GM12874 (cell line): ENCODE measurements around the gene CLDN20.

Experiments used
- TF ChIP-seq, protein P1 (sequence below): IDR thresholded peaks from 2 replicates; pipeline ENCODE4 v1.5.1; 2011; ENCODE audit warnings: low read depth, mild to moderate bottlenecking, control low read depth, low read length, moderate library complexity; ENCODE audit not compliant: insufficient read depth

The CLDN20 gene

DNA sequence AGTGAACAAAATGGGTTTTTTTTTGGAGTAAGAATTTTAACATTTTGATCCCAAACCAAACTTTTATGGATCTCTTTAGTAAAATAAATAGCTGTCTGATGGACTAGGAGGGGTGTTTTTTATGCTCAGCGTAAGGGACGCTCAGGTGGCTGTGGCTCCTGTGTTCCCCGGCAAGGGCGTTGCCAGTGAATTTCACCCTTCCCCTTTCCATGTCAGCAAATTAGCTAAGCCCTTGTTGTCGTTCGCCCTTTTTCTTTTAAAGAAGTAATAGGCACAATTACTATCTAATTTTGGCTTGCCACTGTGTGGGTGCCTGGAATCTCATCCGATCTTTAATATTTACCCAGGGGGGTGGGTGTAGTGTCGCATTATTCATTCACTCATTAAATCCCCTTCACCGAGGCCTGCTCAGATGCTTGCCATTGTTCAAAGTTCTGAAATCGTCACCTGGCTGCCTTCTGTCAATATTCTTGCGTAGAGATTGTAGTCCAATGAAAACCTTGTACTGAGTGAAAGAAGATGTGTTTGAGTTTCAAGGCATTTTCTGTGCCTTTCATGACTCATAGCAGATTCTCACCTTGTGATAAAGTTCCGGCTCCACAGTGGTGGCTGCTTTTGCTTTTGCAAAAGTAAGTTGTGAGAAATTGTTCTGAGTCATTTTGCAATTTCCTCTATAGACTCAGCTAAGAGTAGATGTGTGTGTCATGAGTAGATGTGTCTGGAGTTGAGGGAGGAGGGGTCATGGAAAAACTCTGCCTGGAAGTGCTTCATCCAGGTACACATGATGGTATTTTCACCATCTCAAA, 40.0 kb upstream of the CLDN20 start:
- TF ChIP-seq, protein P1, sequence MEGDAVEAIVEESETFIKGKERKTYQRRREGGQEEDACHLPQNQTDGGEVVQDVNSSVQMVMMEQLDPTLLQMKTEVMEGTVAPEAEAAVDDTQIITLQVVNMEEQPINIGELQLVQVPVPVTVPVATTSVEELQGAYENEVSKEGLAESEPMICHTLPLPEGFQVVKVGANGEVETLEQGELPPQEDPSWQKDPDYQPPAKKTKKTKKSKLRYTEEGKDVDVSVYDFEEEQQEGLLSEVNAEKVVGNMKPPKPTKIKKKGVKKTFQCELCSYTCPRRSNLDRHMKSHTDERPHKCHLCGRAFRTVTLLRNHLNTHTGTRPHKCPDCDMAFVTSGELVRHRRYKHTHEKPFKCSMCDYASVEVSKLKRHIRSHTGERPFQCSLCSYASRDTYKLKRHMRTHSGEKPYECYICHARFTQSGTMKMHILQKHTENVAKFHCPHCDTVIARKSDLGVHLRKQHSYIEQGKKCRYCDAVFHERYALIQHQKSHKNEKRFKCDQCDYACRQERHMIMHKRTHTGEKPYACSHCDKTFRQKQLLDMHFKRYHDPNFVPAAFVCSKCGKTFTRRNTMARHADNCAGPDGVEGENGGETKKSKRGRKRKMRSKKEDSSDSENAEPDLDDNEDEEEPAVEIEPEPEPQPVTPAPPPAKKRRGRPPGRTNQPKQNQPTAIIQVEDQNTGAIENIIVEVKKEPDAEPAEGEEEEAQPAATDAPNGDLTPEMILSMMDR = no peak

- TF ChIP-seq, protein P1 = no peak
Observed at GRCh38 chr6:155224618-155225017, 39.2 kb upstream of the CLDN20 start.

DNA sequence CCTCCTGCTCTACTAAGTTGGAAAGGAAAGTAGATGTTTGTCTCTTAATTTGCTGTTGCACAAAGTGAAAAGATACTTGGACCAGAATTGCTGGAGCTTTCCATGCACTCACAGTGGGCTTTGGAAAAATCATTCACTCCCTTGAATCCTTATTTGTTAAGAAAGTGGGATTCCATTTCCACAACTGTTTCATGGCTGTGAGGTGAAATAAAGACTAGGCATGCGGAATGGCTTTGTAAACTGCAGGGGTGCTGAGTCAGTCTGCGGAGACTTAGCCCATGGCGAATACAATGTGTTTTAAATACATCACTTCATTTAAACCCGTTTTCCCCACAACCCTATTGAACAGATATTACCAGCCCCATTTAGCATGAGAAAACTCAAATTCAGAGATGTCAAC, 36.8 kb upstream of the CLDN20 start:
- TF ChIP-seq, protein P1 = no peak

DNA sequence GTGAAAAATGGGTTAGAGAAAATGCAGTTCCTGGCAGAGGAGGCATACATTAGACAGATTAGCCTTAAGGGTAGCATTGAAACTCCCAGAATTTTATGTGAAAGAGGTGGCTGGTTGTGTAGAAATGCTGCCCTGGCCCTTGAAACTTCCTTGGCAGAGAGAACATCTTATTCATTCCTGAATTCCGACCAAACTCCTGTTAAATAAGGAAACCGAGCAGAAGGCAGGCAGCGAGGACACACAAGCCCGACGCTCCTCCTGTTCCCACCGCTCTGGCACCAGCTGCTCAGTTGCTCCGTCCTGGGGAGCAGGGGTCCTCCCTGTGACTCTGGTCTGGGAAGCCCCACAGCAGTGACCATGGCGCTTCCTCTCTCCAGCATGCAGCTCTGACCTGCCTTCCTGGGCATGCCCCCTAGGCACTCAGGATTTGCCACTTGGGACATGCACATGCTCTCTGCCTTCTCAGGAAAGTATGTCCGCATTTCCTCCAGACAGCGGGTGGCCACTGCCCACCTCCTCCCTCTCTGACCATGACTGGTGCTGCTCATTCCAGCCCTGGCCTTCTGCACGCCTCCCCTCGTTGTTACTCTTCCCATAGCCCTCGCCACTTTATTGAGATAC, 35.2 kb upstream of the CLDN20 start:
- TF ChIP-seq, protein P1 = no peak

DNA sequence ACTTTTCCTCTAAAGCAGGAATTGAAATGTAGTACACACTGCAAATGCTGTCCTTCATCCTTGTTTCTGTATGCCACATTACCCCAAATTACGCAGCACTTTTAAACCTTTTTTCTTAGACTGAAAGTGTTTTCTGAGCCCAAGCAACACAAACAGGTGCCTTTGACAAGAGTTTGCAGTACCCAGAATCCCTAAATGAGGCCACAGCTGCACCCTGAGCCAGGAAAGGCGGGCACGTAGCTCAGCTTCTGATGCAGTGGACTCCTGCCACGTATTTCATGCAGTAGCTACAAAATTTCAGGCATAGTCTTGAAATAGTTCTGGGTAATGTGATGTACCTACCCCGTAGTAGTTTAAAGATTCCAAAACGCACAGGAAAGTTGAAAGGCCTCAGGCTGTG, 31.0 kb upstream of the CLDN20 start:
- TF ChIP-seq, protein P1 = no peak

- TF ChIP-seq, protein P1 = no peak
Observed at GRCh38 chr6:155234167-155234566, 29.6 kb upstream of the CLDN20 start.

GRCh38 chr6:155234687-155235086, 29.1 kb upstream of the CLDN20 start:
- TF ChIP-seq, protein P1 = no peak
